GM18858 (cell line): ENCODE measurements around the gene SARS1.
"Not testable (repeated sequence)": the region's sequence is repeated elsewhere in the genome, so short reads cannot be mapped to it uniquely, and the experiment has no call there.

Source experiments
- ATAC-seq: cut with Tn5 transposase; IDR thresholded peaks from one replicate; pipeline ENCODE4 v1.9.1; 2021; ENCODE audit not compliant: unreplicated experiment

Gene SARS1

GRCh38 chr1:109272831-109273547 is 59.3 kb downstream of the SARS1 start:
- ATAC-seq: no peak

- no peak for ATAC-seq
Measured at GRCh38 chr1:109273570-109274288, 60.0 kb downstream of the SARS1 start.

DNA sequence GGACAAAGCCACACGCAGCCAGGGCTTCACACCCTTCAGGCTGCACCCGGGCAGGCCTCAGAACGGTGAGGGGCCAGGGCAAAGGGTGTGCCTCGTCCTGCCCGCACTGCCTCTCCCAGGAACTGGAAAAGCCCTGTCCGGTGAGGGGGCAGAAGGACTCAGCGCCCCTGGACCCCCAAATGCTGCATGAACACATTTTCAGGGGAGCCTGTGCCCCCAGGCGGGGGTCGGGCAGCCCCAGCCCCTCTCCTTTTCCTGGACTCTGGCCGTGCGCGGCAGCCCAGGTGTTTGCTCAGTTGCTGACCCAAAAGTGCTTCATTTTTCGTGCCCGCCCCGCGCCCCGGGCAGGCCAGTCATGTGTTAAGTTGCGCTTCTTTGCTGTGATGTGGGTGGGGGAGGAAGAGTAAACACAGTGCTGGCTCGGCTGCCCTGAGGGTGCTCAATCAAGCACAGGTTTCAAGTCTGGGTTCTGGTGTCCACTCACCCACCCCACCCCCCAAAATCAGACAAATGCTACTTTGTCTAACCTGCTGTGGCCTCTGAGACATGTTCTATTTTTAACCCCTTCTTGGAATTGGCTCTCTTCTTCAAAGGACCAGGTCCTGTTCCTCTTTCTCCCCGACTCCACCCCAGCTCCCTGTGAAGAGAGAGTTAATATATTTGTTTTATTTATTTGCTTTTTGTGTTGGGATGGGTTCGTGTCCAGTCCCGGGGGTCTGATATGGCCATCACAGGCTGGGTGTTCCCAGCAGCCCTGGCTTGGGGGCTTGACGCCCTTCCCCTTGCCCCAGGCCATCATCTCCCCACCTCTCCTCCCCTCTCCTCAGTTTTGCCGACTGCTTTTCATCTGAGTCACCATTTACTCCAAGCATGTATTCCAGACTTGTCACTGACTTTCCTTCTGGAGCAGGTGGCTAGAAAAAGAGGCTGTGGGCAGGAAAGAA is 61.1 kb downstream of the SARS1 start:
- ATAC-seq: no peak

DNA sequence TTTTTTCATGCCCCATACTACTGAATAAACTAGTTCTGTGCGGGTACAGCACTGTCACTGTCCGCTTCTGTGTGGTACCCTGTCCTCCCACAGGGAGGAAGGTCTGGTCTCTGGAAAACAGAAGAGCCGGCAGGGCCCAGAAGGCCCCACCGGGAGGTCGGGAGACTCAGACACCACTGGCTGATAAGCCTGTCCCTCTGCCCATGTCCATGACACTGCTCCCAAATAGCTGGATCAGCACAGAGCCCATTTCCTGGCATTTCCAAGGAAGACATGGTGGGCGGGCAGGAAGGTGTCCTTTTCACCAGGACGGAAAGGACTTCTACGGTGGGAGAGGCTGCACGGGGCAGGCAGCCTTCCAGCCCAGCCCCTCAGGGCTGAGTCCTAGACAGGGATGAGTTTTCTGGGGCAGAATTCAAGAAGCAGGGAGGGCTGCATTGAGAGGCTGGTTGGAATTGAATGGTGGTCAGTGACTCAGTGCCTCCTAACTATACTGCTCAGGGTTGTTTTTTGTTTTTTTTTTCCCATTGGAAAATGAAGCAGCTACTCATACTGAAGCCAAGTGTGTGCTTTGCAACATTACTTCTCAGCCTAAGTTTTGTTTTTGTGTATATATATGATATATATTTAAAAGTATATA is 62.1 kb downstream of the SARS1 start:
- ATAC-seq: no peak

DNA sequence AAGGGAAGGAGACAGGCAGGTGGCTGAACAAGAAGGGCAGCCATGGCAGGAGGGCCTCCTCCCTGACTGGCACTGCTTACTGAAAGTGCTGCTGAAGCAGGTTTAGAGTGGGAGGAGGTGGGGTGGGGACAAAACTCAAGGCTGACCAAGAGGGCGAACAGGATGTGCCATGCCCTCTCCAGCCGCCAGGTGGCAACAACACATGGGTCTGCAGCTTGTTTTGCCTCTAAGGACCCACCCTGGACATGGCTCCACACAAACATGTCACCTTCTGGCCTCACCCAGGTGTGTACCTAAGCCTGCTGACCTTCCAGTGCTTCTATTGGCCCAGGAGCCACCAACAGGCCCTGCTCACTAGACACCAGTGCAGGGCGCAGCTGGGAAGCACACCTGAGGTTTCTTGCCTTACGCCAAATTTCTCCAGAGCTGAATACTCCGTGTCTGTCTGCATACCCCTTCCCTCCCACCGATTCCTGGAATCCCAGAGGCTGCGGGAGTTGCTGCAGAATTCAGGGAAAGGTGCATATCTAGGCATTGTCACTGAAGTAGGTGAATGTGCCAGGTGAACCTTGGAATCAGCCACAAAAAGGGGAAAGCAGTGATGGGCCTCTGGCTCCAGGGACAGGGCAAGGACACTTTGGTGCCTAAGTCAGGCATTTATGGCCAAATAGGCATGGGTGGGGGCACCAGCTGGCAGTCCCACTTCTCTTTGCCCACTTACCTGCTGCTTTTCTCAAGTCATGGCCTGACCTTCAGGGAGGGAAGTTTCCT is 63.9 kb downstream of the SARS1 start:
- ATAC-seq: peak; percentile 60

- no peak for ATAC-seq
Measured at GRCh38 chr1:109279615-109280278, 66.0 kb downstream of the SARS1 start.

- no peak for ATAC-seq
Measured at GRCh38 chr1:109280862-109281261, 67.1 kb downstream of the SARS1 start.

- ATAC-seq: no peak
Measured at GRCh38 chr1:109281680-109282496, 68.2 kb downstream of the SARS1 start.

- ATAC-seq: no peak
Measured at GRCh38 chr1:109282497-109282951, 68.8 kb downstream of the SARS1 start.

GRCh38 chr1:109282952-109283747 is 69.4 kb downstream of the SARS1 start, which contains the start of gene PSRC1:
Gene PSRC1, minus strand, starts transcription at chr1:109283145.
- peak; percentile 73 for ATAC-seq

DNA sequence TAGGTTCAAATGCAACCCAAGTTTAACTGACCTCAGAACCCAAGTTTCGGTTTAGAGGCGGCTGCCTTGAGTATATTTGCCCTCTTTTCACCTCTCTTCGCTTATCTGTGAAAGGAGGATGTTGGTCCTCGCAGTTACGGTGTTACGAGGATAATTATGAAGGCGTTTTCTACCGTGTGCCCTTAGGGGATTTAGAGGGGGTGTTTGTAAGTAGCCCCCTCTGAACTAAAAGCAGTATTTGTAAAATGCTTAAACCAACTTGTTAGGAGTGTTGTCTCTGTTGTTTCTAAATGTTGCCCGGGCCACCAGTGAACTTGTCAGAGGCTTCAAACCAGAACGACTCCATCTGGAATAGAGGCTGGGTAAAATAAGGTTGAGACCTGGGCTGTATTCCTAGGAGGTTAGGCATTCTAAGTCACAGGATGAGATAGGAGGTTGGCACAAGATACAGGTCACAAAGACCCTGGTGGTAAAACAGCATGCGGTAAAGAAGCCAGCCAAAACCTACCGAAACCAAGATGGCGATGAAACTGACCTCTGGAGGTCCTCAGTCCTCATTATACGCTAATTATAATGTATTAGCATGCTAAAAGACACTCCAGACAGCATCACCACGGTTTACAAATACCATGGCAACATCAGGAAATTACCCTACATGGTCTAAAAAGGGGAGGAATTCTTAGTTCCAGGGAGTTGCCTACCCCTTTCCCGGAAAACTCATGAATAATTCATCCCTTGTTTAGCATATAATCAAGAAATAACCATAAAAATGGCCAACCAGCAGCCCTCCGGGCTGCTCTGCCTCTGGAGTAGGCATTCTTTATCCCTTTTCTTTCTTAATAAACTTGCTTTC is 70.3 kb downstream of the SARS1 start:
- no peak for ATAC-seq

DNA sequence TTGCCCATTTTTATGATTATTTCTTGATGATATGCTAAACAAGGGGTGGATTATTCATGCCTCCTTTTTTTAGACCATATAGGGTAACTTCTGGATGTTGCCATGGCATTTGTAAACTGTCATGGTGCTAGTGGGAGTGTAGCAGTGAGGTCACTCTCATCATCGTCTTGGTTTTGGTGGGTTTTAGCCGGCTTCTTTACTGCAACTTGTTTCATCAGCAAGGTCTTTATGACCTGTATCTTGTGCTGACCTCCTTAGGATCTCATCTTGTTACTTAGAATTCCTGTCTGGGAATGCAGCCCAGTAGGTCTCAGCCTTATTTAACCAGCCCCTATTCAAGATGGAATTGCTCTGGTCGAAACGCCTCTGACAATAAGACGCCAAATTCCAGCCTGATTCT is 73.0 kb downstream of the SARS1 start:
- not testable (repeated sequence) for ATAC-seq
